Midbrain (tissue), 1 donor: ENCODE measurements around the gene ZNF521.
"Not testable (repeated sequence)": the region's sequence is repeated elsewhere in the genome, so short reads cannot be mapped to it uniquely, and the experiment has no call there.

Experiments used
- DNase-seq: peaks from one replicate; lab custom pipeline; 2025; lab: John Stamatoyannopoulos, UW

The ZNF521 gene

GRCh38 chr18:25033175-25033574, 318.8 kb downstream of the ZNF521 start:
- not testable (repeated sequence) for DNase-seq

GRCh38 chr18:25029802-25030201, 322.2 kb downstream of the ZNF521 start:
- DNase-seq = no peak

DNA sequence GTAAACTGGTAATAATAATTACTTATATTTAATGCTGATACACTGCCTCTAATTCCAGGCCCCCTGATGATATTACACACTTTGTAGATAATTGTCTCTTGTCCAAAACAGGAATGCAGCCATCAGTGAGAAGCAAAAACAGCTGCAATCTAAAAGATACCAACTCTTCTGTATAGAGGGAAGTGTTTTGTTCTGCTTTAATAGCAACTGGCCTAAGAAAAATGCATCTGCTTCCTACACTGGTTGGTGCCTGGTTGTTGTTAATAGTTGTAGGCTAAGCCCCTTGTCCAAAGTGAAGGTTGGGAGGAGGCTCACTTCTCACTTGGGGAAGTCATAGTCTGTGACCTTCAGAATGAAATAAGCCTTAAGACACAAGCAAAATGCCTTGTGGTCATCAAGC, 332.0 kb downstream of the ZNF521 start:
- no peak for DNase-seq

- peak; percentile 4 for DNase-seq
Measured at GRCh38 chr18:25019086-25019860, 332.7 kb downstream of the ZNF521 start.

DNA sequence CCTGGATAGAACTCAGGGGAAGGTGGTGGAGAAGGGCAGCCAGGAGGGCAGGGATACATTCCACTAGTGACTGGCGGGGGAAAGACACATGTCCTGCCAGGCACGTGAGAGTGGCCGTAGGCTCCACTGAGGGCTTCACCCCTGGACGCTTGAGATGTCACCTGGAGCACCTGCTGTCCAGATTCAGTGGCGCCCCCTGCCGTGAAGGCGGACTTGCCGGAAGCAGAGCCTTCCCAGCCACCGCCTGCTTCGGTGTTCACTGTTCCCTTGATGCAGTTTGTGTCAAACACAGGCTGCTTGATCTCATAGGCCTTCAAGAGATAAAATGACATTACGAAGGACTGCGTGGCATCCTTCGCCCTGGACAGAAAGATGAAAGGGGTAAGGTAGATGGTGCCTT, 335.3 kb downstream of the ZNF521 start:
- DNase-seq = no peak

DNA sequence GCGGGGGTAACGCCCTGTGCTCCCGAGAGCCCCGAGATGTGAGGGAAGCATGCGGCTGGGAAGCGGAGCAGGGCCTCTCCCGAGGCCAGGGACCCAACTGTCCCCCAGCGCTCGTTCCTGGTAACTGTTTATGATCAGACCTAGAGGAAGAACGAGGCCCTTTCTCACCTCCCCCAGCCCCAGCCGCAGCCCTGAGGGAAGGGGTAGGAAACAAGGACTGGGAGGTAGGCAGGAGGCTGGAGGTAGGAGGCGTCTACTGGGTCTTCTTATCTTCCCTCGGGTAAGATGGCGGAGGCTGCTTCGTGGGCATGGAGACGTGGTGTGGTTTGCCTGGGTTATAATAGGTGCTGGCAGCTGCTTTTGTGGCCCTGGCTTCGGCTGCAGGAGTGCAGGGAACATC, 335.8 kb downstream of the ZNF521 start:
- DNase-seq = no peak
